Panc1 (cell line): ENCODE measurements around the gene CRHR2. TPM values are rescaled to one million over a fixed set of nuclear protein-coding genes. Genes with fewer than 3 reads are reported as not detected.

Experiments
- ATAC-seq: fragments of 200-7000 bp; cut with Tn5 transposase; 2 replicates; pipeline ENCODE4 v1.9.1; 2020; ENCODE audit warnings: mild to moderate bottlenecking, moderate library complexity
- BruUV-seq: library from RNA; stranded (reverse); fragments of 400-500 nt; replicated peaks from 2 replicates; lab custom pipeline; 2021; lab: Mats Ljungman, UMichigan
- CTCF ChIA-PET: fragments of 300-600 bp; sonication (Branson Sonifier 250); formaldehyde crosslinking; loops from one replicate; lab custom pipeline; 2022; ENCODE audit warnings: antibody characterized with exemption; lab: Charles Lee
- POLR2A ChIA-PET: fragments of 300-600 bp; sonication (Branson Sonifier 250); formaldehyde crosslinking; loops from one replicate; lab custom pipeline; 2022; ENCODE audit warnings: antibody characterized with exemption; lab: Charles Lee
- DNase-seq: peaks from one replicate; pipeline ENCODE4 v3.0.0-alpha.2; 2010; ENCODE audit warnings: low read depth, low spot score
- H3K27ac ChIP-seq: 2 replicates; pipeline ENCODE4 v1.5.1; 2011; ENCODE audit warnings: mild to moderate bottlenecking, low read length, inconsistent platforms
- H3K27me3 ChIP-seq: fragments of 200-500 bp; sonication (Bioruptor generic); 2 replicates; pipeline ENCODE4 v1.6.0; 2014; ENCODE audit warnings: low read length, inconsistent platforms; ENCODE audit not compliant: control insufficient read depth, insufficient read depth
- H3K36me3 ChIP-seq: fragments of 200-500 bp; sonication (Bioruptor generic); 2 replicates; pipeline ENCODE4 v1.5.1; 2014; ENCODE audit warnings: inconsistent platforms, mild to moderate bottlenecking, low read length, moderate library complexity; ENCODE audit not compliant: control insufficient read depth, insufficient read depth
- H3K4me1 ChIP-seq: 2 replicates; pipeline ENCODE4 v1.5.1; 2011; ENCODE audit warnings: inconsistent platforms, mild to moderate bottlenecking, low read length, moderate library complexity; ENCODE audit not compliant: control insufficient read depth, insufficient read depth
- H3K4me3 ChIP-seq, 2 experiments: 2 replicates each; pipeline ENCODE4 v1.5.1; 2011 to 2012; ENCODE audit warnings: low read depth in 2 of 2, low read length in 2 of 2, mild to moderate bottlenecking in 2 of 2, inconsistent platforms in 1 of 2, moderate library complexity in 1 of 2
- H3K9me3 ChIP-seq: fragments of 200-500 bp; sonication (Bioruptor generic); 2 replicates; pipeline ENCODE4 v1.5.1; 2014; ENCODE audit warnings: low read depth, mild to moderate bottlenecking, inconsistent platforms, low read length, moderate library complexity; ENCODE audit not compliant: control insufficient read depth, insufficient read depth
- POLR2AphosphoS5 ChIP-seq: IDR thresholded peaks from 2 replicates; pipeline ENCODE4 v1.6.1; 2012; ENCODE audit warnings: mild to moderate bottlenecking, low read depth, low read length, moderate library complexity
- SIN3A ChIP-seq: IDR thresholded peaks from 2 replicates; pipeline ENCODE4 v1.6.1; 2012; ENCODE audit warnings: low read depth, mild to moderate bottlenecking, low read length, moderate library complexity, borderline replicate concordance; ENCODE audit not compliant: insufficient read depth
- TCF7L2 ChIP-seq: IDR thresholded peaks from 2 replicates; pipeline ENCODE4 v1.6.1; 2011; ENCODE audit warnings: mild to moderate bottlenecking, low read depth, low read length, inconsistent platforms
- in situ Hi-C: cut with HindIII; loops from 2 replicates; pipeline ENCODE4 v1.10.0; 2016; ENCODE audit warnings: low sequenced_read_pairs, low pct_unique_long_range_greater_than_20kb
- intact Hi-C: fragments of 100-400 bp; cut with micrococcal nuclease; formaldehyde crosslinking; loops from one replicate; pipeline ENCODE4 v1.10.0; 2022; ENCODE audit not compliant: unreplicated experiment
- total RNA-seq: library from RNA; stranded (reverse); gene quantifications from one replicate; pipeline ENCODE4 v1.2.1, GENCODE V29; 2021; ENCODE audit not compliant: unreplicated experiment
- TF ChIP-seq, protein P1 (sequence below), 2 experiments: IDR thresholded peaks; 2 replicates each; pipeline ENCODE4 v1.6.1; 2011 to 2012; ENCODE audit warnings: low read depth in 2 of 2, control low read depth in 1 of 2, low read length in 1 of 2, mild to moderate bottlenecking in 1 of 2, moderate library complexity in 1 of 2; ENCODE audit not compliant: insufficient read depth in 1 of 2
- TF ChIP-seq, protein P2 (sequence below): fragments of 450-650 bp; IDR thresholded peaks from 2 replicates; pipeline ENCODE4 v1.5.1; 2017; ENCODE audit warnings: mild to moderate bottlenecking

Gene CRHR2
- total RNA-seq, 1 experiment from 2014 or later = not detected

GRCh38 chr7:30714129-30714528, 31.9 kb upstream of the CRHR2 start:
- no peak for ATAC-seq
- no peak overlapping the region for H3K4me3 ChIP-seq
- peaks cover 2% of the 10 kb centered on the region; the same call in 1 of the 2 replicates for H3K27me3 ChIP-seq
- POLR2A ChIA-PET = no interaction called here
- BruUV-seq = no TSS peak
- H3K27ac ChIP-seq = no peak overlapping the region
- CTCF ChIA-PET = no interaction called here
- H3K9me3 ChIP-seq = peaks cover 6% of the 10 kb centered on the region; the same call in 1 of the 2 replicates
- no peaks in the 10 kb centered on the region for H3K4me1 ChIP-seq
- TF ChIP-seq TCF7L2 = no peak
- no peak for TF ChIP-seq SIN3A
- TF ChIP-seq, protein P1, sequence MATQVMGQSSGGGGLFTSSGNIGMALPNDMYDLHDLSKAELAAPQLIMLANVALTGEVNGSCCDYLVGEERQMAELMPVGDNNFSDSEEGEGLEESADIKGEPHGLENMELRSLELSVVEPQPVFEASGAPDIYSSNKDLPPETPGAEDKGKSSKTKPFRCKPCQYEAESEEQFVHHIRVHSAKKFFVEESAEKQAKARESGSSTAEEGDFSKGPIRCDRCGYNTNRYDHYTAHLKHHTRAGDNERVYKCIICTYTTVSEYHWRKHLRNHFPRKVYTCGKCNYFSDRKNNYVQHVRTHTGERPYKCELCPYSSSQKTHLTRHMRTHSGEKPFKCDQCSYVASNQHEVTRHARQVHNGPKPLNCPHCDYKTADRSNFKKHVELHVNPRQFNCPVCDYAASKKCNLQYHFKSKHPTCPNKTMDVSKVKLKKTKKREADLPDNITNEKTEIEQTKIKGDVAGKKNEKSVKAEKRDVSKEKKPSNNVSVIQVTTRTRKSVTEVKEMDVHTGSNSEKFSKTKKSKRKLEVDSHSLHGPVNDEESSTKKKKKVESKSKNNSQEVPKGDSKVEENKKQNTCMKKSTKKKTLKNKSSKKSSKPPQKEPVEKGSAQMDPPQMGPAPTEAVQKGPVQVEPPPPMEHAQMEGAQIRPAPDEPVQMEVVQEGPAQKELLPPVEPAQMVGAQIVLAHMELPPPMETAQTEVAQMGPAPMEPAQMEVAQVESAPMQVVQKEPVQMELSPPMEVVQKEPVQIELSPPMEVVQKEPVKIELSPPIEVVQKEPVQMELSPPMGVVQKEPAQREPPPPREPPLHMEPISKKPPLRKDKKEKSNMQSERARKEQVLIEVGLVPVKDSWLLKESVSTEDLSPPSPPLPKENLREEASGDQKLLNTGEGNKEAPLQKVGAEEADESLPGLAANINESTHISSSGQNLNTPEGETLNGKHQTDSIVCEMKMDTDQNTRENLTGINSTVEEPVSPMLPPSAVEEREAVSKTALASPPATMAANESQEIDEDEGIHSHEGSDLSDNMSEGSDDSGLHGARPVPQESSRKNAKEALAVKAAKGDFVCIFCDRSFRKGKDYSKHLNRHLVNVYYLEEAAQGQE (IDR thresholded peaks at IDR 0.05; ENCODE audit: insufficient read depth in 1 of 2, low read depth in 2 of 2, low read length in 1 of 2) = no peak
- TF ChIP-seq POLR2AphosphoS5 = no peak
- TF ChIP-seq, protein P2, sequence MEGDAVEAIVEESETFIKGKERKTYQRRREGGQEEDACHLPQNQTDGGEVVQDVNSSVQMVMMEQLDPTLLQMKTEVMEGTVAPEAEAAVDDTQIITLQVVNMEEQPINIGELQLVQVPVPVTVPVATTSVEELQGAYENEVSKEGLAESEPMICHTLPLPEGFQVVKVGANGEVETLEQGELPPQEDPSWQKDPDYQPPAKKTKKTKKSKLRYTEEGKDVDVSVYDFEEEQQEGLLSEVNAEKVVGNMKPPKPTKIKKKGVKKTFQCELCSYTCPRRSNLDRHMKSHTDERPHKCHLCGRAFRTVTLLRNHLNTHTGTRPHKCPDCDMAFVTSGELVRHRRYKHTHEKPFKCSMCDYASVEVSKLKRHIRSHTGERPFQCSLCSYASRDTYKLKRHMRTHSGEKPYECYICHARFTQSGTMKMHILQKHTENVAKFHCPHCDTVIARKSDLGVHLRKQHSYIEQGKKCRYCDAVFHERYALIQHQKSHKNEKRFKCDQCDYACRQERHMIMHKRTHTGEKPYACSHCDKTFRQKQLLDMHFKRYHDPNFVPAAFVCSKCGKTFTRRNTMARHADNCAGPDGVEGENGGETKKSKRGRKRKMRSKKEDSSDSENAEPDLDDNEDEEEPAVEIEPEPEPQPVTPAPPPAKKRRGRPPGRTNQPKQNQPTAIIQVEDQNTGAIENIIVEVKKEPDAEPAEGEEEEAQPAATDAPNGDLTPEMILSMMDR = no peak
- intact Hi-C loops = no loop called here
- DNase-seq = no peak
- H3K36me3 ChIP-seq = no peaks in the 10 kb centered on the region
- in situ Hi-C loops = no loop called here

- DNase-seq = no peak
- Histone ChIP-seq H3K27me3 (peaks cover 2% of the 10 kb centered on the region; the same call in 1 of the 2 replicates), H3K4me1 (no peaks in the 10 kb centered on the region), H3K9me3 (peaks cover 3% of the 10 kb centered on the region; the same call in 1 of the 2 replicates), H3K36me3 (no peaks in the 10 kb centered on the region), H3K4me3 (no peak overlapping the region), H3K27ac (no peak overlapping the region)
- in situ Hi-C loops (no loop called here), intact Hi-C loops (no loop called here)
- CTCF ChIA-PET = interaction anchor here (0.6 kb wide), 1 partner anchor 339 kb away, joined by 11 read pairs; no protein-coding TSS in a partner anchor
- POLR2A ChIA-PET = no interaction called here
- no TSS peak for BruUV-seq
- TF ChIP-seq, protein P2 = no peak
- TF ChIP-seq TCF7L2 (no peak), SIN3A (no peak), POLR2AphosphoS5 (no peak)
- TF ChIP-seq, protein P1 (IDR thresholded peaks at IDR 0.05; ENCODE audit: insufficient read depth in 1 of 2, low read depth in 2 of 2, low read length in 1 of 2) = no peak
- ATAC-seq = no peak
Measured at GRCh38 chr7:30713392-30713791, 31.1 kb upstream of the CRHR2 start.
